Prostate gland (tissue), 2 donors: ENCODE data around the gene TRIM25. TPM values are rescaled to one million over a fixed set of nuclear protein-coding genes. Genes with fewer than 3 reads are reported as not detected.

Experiments used
- DNase-seq: peaks from one replicate; pipeline ENCODE4 v3.0.0-alpha.2; 2019; ENCODE audit warnings: low spot score
- H3K27ac ChIP-seq, 2 donors: fragments of 200-600 bp; sonication (generic); 2 replicates each; pipeline ENCODE4 v1.5.1; 2017 to 2019
- H3K27me3 ChIP-seq: fragments of 200-600 bp; sonication (generic); replicated peaks from 2 replicates; pipeline ENCODE4 v1.5.1; 2019; ENCODE audit not compliant: insufficient read depth
- H3K36me3 ChIP-seq, 2 donors: fragments of 200-600 bp; sonication (generic); 1 replicate in 1 of 2; 2 replicates in 1 of 2; pipeline versions ENCODE4 v1.5.1 to v1.8.1; 2017 to 2019
- H3K4me1 ChIP-seq: fragments of 200-600 bp; sonication (generic); replicated peaks from 2 replicates; pipeline ENCODE4 v1.5.1; 2019
- H3K4me3 ChIP-seq, 2 donors: fragments of 200-600 bp; sonication (generic); 2 replicates each; pipeline ENCODE4 v1.5.1; 2017 to 2019
- H3K9me3 ChIP-seq: fragments of 200-600 bp; sonication (generic); 2 replicates; pipeline ENCODE4 v1.5.1; 2017
- POLR2A ChIP-seq: fragments of 450-650 bp; IDR thresholded peaks from one replicate; pipeline ENCODE4 v1.6.1; 2016; ENCODE audit warnings: antibody characterized with exemption, mild to moderate bottlenecking
- POLR2AphosphoS5 ChIP-seq: sonication (generic); formaldehyde crosslinking; IDR thresholded peaks from one replicate; pipeline ENCODE4 v1.6.1; 2017; ENCODE audit warnings: antibody characterized with exemption
- WGBS: methylation state at CpG from one replicate; pipeline ENCODE4 v1.1.5; 2018; 5-methylcytosine and 5-hydroxymethylcytosine counted together
- intact Hi-C: fragments of 100-400 bp; cut with DNase I; formaldehyde crosslinking; loops from one replicate; pipeline ENCODE4 v1.14.2; 2022
- total RNA-seq, 2 donors: library from RNA; depleted of rRNA; stranded (reverse); fragments of >200 nt; gene quantifications; one replicate each; pipeline ENCODE4 v1.1.0, GENCODE V29; 2016
- TF ChIP-seq, protein P1 (sequence below), 4 experiments: fragments of 200-600 bp in 2 of 4; fragments of 450-650 bp in 2 of 4; sonication (generic) in 2 of 4; IDR thresholded peaks; 1 replicate in 3 of 4; 2 replicates in 1 of 4; pipeline ENCODE4 v1.5.1; 2016 to 2019; ENCODE audit warnings: antibody characterized with exemption in 4 of 4, mild to moderate bottlenecking in 2 of 4, moderate library complexity in 2 of 4

TRIM25 gene
- total RNA-seq, 2 donors from 2014 or later = 28.7 to 49.0 TPM

GRCh38 chr17:56912105-56912999 lies 1.5 kb downstream of the TRIM25 start:
- DNase-seq = no peak
- no peaks in the 10 kb centered on the region for H3K27me3 ChIP-seq
- H3K4me3 ChIP-seq = peak overlapping the region; percentile 55 to 68
- intact Hi-C loops = loop anchor here (5.0 kb wide), 2 partner anchors 50 to 80 kb away; partner anchors contain the start of genes C17orf67, COIL and DGKE
- WGBS = 67% methylated on average over 21 of the region's 21 CpGs
- no peak for TF ChIP-seq POLR2A
- TF ChIP-seq, protein P1, sequence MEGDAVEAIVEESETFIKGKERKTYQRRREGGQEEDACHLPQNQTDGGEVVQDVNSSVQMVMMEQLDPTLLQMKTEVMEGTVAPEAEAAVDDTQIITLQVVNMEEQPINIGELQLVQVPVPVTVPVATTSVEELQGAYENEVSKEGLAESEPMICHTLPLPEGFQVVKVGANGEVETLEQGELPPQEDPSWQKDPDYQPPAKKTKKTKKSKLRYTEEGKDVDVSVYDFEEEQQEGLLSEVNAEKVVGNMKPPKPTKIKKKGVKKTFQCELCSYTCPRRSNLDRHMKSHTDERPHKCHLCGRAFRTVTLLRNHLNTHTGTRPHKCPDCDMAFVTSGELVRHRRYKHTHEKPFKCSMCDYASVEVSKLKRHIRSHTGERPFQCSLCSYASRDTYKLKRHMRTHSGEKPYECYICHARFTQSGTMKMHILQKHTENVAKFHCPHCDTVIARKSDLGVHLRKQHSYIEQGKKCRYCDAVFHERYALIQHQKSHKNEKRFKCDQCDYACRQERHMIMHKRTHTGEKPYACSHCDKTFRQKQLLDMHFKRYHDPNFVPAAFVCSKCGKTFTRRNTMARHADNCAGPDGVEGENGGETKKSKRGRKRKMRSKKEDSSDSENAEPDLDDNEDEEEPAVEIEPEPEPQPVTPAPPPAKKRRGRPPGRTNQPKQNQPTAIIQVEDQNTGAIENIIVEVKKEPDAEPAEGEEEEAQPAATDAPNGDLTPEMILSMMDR (IDR thresholded peaks at IDR 0.05) = no peak
- TF ChIP-seq POLR2AphosphoS5 = no peak
- no peaks in the 10 kb centered on the region for H3K9me3 ChIP-seq
- H3K4me1 ChIP-seq = peaks cover 5% of the 10 kb centered on the region
- H3K27ac ChIP-seq = peak overlapping the region in 1 of 2 donors; percentile 87
- H3K36me3 ChIP-seq = no peaks in the 10 kb centered on the region

DNA sequence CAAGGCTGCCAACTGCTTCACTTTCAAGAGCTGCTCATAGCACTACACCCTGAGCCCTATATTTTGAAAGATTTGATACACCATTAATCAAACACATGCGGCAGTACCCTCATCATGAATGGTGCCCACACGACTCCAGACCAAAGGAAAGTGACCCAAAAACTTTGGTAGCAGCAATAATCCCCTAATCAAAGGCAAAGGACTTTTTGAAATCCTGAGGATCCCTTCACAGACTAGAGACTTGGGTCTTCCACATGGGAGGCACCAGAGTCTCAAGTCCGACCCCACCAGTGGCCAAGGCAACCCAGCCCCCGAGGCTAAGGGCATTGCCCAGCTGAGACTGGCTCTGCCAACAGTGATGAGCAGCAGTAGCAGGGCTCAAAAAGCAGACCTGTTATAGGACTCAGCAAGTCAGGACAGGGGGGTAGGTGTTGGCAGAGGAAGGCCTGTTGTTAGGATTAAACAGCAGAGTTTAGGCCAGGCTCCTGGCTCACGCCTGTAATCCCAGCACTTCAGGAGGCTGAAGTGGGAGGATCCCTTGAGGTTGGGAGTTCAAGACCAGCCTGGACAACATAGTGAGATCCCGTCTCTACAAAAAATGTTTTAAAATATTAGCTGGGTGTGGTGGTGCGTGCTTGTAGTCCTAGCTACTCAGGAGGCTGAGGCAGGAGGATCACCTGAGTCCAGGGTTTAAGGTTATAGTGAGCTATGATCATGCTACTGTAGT lies 3.2 kb downstream of the TRIM25 start:
- Histone ChIP-seq H3K4me1 (peaks cover 5% of the 10 kb centered on the region), H3K36me3 (no peaks in the 10 kb centered on the region), H3K9me3 (no peaks in the 10 kb centered on the region), H3K4me3 (no peak overlapping the region), H3K27me3 (no peaks in the 10 kb centered on the region), H3K27ac (no peak overlapping the region)
- no peak for DNase-seq
- intact Hi-C loops = loop anchor here (5.0 kb wide), 2 partner anchors 52 to 78 kb away; partner anchors contain the start of genes C17orf67, COIL and DGKE
- TF ChIP-seq POLR2A (no peak), POLR2AphosphoS5 (no peak)
- TF ChIP-seq, protein P1 (IDR thresholded peaks at IDR 0.05) = no peak
- WGBS = 79% methylated on average over 7 of the region's 7 CpGs

GRCh38 chr17:56909742-56910508 lies 3.9 kb downstream of the TRIM25 start:
- H3K4me3 ChIP-seq = no peak overlapping the region
- no peak for DNase-seq

GRCh38 chr17:56908001-56908542 lies 5.8 kb downstream of the TRIM25 start:
- no peak overlapping the region for H3K27ac ChIP-seq

More at GRCh38 chr17:56909742-56910508, 3.9 kb downstream of the TRIM25 start:
- Histone ChIP-seq H3K9me3 (no peaks in the 10 kb centered on the region), H3K27me3 (no peaks in the 10 kb centered on the region), H3K27ac (no peak overlapping the region), H3K36me3 (no peaks in the 10 kb centered on the region), H3K4me1 (peaks cover 5% of the 10 kb centered on the region)
- WGBS = 81% methylated on average over 6 of the region's 6 CpGs
- intact Hi-C loops = loop anchor here (5.0 kb wide), 2 partner anchors 52 to 78 kb away; partner anchors contain the start of genes C17orf67, COIL and DGKE
- TF ChIP-seq, protein P1 (IDR thresholded peaks at IDR 0.05) = no peak
- TF ChIP-seq POLR2A (no peak), POLR2AphosphoS5 (no peak)

More at GRCh38 chr17:56908001-56908542, 5.8 kb downstream of the TRIM25 start:
- intact Hi-C loops = no loop called here
- WGBS = 82% methylated on average over 9 of the region's 9 CpGs
- Histone ChIP-seq H3K4me3 (no peak overlapping the region), H3K27me3 (no peaks in the 10 kb centered on the region), H3K36me3 (peaks cover 6 to 11% of the 10 kb centered on the region in 2 donors), H3K4me1 (peaks cover 5% of the 10 kb centered on the region), H3K9me3 (no peaks in the 10 kb centered on the region)
- TF ChIP-seq POLR2A = no peak
- TF ChIP-seq, protein P1 (IDR thresholded peaks at IDR 0.05) = no peak
- no peak for TF ChIP-seq POLR2AphosphoS5
- no peak for DNase-seq
